Mesenchymal stem cell (in vitro differentiated cells and primary cell): ENCODE data around the gene NXPH1. TPM values are rescaled to one million over a fixed set of nuclear protein-coding genes. Genes with fewer than 3 reads are reported as not detected.
A peak's percentile ranks its signal among the peaks of the same experiment; 100 is the strongest.

Experiments
- DNase-seq: peaks from one replicate; pipeline ENCODE4 v3.0.0-alpha.2; 2013
- H2AFZ ChIP-seq: one replicate; pipeline ENCODE4 v1.6.1; 2013; ENCODE audit warnings: low read depth, mild to moderate bottlenecking, control low read depth, inconsistent platforms, low read length, moderate library complexity
- H2AK5ac ChIP-seq: 2 replicates; pipeline ENCODE4 v1.6.1; 2013; ENCODE audit warnings: low read length, moderate library complexity, mild to moderate bottlenecking, inconsistent platforms; ENCODE audit not compliant: severe bottlenecking
- H2BK120ac ChIP-seq: one replicate; pipeline ENCODE4 v1.6.1; 2013; ENCODE audit warnings: low read depth, mild to moderate bottlenecking, inconsistent platforms, low read length, moderate library complexity
- H2BK12ac ChIP-seq, 2 experiments: one replicate each; pipeline ENCODE4 v1.6.1; 2013; ENCODE audit warnings: inconsistent platforms in 2 of 2, low read length in 2 of 2, mild to moderate bottlenecking in 2 of 2, moderate library complexity in 2 of 2, control low read depth in 1 of 2
- H2BK15ac ChIP-seq: one replicate; pipeline ENCODE4 v1.6.1; 2013; ENCODE audit warnings: mild to moderate bottlenecking, low read depth, inconsistent platforms; ENCODE audit not compliant: poor library complexity, severe bottlenecking
- H2BK5ac ChIP-seq: 2 replicates; pipeline ENCODE4 v1.6.1; 2013; ENCODE audit warnings: low read depth, mild to moderate bottlenecking, low read length, control low read depth, inconsistent platforms; ENCODE audit not compliant: poor library complexity, severe bottlenecking
- H3K14ac ChIP-seq, 2 experiments: one replicate each; pipeline ENCODE4 v1.6.1; 2013; ENCODE audit warnings: inconsistent platforms in 2 of 2, low read length in 2 of 2, control low read depth in 1 of 2, mild to moderate bottlenecking in 1 of 2, moderate library complexity in 1 of 2
- H3K18ac ChIP-seq, 2 experiments: one replicate each; pipeline ENCODE4 v1.6.1; 2013; ENCODE audit warnings: inconsistent platforms in 2 of 2, low read length in 2 of 2, control low read depth in 1 of 2, low read depth in 1 of 2, mild to moderate bottlenecking in 1 of 2
- H3K23ac ChIP-seq, 2 experiments: one replicate each; pipeline ENCODE4 v1.6.1; 2013; ENCODE audit warnings: inconsistent platforms in 2 of 2, low read length in 2 of 2, mild to moderate bottlenecking in 2 of 2, moderate library complexity in 2 of 2, control low read depth in 1 of 2
- H3K27ac ChIP-seq: 2 replicates; pipeline ENCODE4 v1.5.1; 2013; ENCODE audit warnings: mild to moderate bottlenecking, moderate library complexity, low read length, control low read depth, inconsistent platforms; ENCODE audit not compliant: poor library complexity, severe bottlenecking
- H3K27me3 ChIP-seq, 2 experiments: 2 replicates each; pipeline versions ENCODE4 v1.6.1 to v1.7.0; 2013; ENCODE audit warnings: low read length in 2 of 2, mild to moderate bottlenecking in 2 of 2, moderate library complexity in 2 of 2, control low read depth in 1 of 2, inconsistent platforms in 1 of 2; ENCODE audit not compliant: control insufficient read depth in 1 of 2, insufficient read depth in 1 of 2
- H3K36me3 ChIP-seq, 2 experiments: 2 replicates each; pipeline versions ENCODE4 v1.6.1 to v1.7.0; 2013; ENCODE audit warnings: low read length in 2 of 2, control low read depth in 1 of 2, inconsistent platforms in 1 of 2, low read depth in 1 of 2, mild to moderate bottlenecking in 1 of 2; ENCODE audit not compliant: insufficient read depth in 2 of 2, control insufficient read depth in 1 of 2
- H3K4ac ChIP-seq, 2 experiments: one replicate each; pipeline ENCODE4 v1.6.1; 2013; ENCODE audit warnings: inconsistent platforms in 2 of 2, low read length in 2 of 2, mild to moderate bottlenecking in 2 of 2, moderate library complexity in 2 of 2, control low read depth in 1 of 2, low read depth in 1 of 2
- H3K4me1 ChIP-seq: 2 replicates; pipeline ENCODE4 v1.6.1; 2013; ENCODE audit warnings: low read depth, low read length, control low read depth; ENCODE audit not compliant: control insufficient read depth, insufficient read depth
- H3K4me2 ChIP-seq: 2 replicates; pipeline ENCODE4 v1.6.1; 2013; ENCODE audit warnings: low read length, mild to moderate bottlenecking, inconsistent platforms; ENCODE audit not compliant: poor library complexity, severe bottlenecking
- H3K4me3 ChIP-seq, 2 experiments: 2 replicates each; pipeline versions ENCODE4 v1.5.1 to v1.7.0; 2013; ENCODE audit warnings: low read length in 2 of 2, mild to moderate bottlenecking in 2 of 2, control low read depth in 1 of 2, low read depth in 1 of 2; ENCODE audit not compliant: insufficient read depth in 1 of 2
- H3K79me1 ChIP-seq: replicated peaks from 2 replicates; pipeline ENCODE4 v1.6.1; 2013; ENCODE audit warnings: mild to moderate bottlenecking, control low read depth, low read length, inconsistent platforms; ENCODE audit not compliant: poor library complexity, severe bottlenecking
- H3K9ac ChIP-seq: 2 replicates; pipeline ENCODE4 v1.7.0; 2013; ENCODE audit warnings: mild to moderate bottlenecking, low read length, moderate library complexity
- H3K9me3 ChIP-seq: 2 replicates; pipeline ENCODE4 v1.7.0; 2013; ENCODE audit warnings: mild to moderate bottlenecking, low read length; ENCODE audit not compliant: control insufficient read depth
- H4K8ac ChIP-seq: one replicate; pipeline ENCODE4 v1.6.1; 2013; ENCODE audit warnings: inconsistent platforms, mild to moderate bottlenecking, low read length, moderate library complexity
- H4K91ac ChIP-seq: one replicate; pipeline ENCODE4 v1.6.1; 2013; ENCODE audit warnings: mild to moderate bottlenecking, low read length, inconsistent platforms
- WGBS: methylation state at CpG from one replicate; pipeline ENCODE4 v1.1.7; 2013; ENCODE audit warnings: mixed read lengths; 5-methylcytosine and 5-hydroxymethylcytosine counted together
- polyA plus RNA-seq, 2 experiments: library from polyadenylated mRNA; stranded (reverse); fragments of 200-250 nt; gene quantifications; one replicate each; pipeline ENCODE4 v1.2.3, GENCODE V29; 2013

Gene NXPH1
- not detected for polyA plus RNA-seq (2013, experiment 1 of 2)
- not detected for polyA plus RNA-seq (2013, experiment 2 of 2)

GRCh38 chr7:8433477-8434289 lies at the start of gene NXPH1:
TSS of gene NXPH1 (plus strand) at chr7:8433609.
- no peak within 1 kb of the TSS for H3K18ac ChIP-seq
- no peaks in the 10 kb centered on the region for H3K79me1 ChIP-seq
- no peak within 1 kb of the TSS for H3K4ac ChIP-seq
- no peaks in the 10 kb centered on the region for H3K36me3 ChIP-seq
- peaks cover 18% of the 10 kb centered on the region for H3K4me1 ChIP-seq
- H2BK12ac ChIP-seq: no peak within 1 kb of the TSS
- no peak within 1 kb of the TSS for H4K91ac ChIP-seq
- no peak within 1 kb of the TSS for H2AK5ac ChIP-seq
- no peak within 1 kb of the TSS for H2BK15ac ChIP-seq
- no peak within 1 kb of the TSS for H3K14ac ChIP-seq
- peak within 1 kb of the TSS; percentile 47 for H3K4me2 ChIP-seq
- H3K4me3 ChIP-seq: no peak within 1 kb of the TSS
- no peak within 1 kb of the TSS for H3K27ac ChIP-seq
- DNase-seq: peak; percentile 21
- H4K8ac ChIP-seq: no peak within 1 kb of the TSS
- no peak within 1 kb of the TSS for H2BK120ac ChIP-seq
- no peak within 1 kb of the TSS for H3K23ac ChIP-seq
- no peak within 1 kb of the TSS for H2BK5ac ChIP-seq
- peaks cover 58 to 72% of the 10 kb centered on the region in 2 experiments for H3K27me3 ChIP-seq
- H3K9me3 ChIP-seq: no peaks in the 10 kb centered on the region
- no peak within 1 kb of the TSS for H2AFZ ChIP-seq
- under 1% methylated on average over 69 of the region's 71 CpGs for WGBS
- H3K9ac ChIP-seq: no peak within 1 kb of the TSS

DNA sequence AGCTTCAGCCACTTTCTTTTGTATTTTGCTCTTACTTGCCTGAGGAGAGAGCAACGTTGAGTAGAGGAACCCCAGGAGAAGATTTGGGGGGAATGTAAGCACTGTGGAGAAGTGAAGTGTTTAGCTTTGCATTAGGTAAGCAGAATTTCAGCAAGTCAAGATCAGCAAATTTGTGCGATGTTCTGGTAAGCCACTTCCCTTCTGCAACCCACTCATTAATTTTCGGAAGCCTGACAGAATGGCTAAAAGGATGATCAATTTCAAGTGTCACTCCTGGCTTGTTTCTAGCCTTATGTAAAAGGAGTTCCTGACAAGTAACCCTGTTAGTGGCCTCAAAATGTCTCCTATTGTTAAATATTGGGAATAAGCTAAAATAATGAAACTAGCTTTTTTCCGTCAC lies 48.5 kb upstream of the NXPH1 start:
- H3K4ac ChIP-seq: no peak overlapping the region
- no peak overlapping the region for H3K18ac ChIP-seq
- H2BK15ac ChIP-seq: no peak overlapping the region
- H3K4me3 ChIP-seq: no peak overlapping the region
- H2BK5ac ChIP-seq: no peak overlapping the region
- H3K79me1 ChIP-seq: no peaks in the 10 kb centered on the region
- H3K9me3 ChIP-seq: no peaks in the 10 kb centered on the region
- no peaks in the 10 kb centered on the region for H3K27me3 ChIP-seq
- no peak overlapping the region for H3K27ac ChIP-seq
- no peak overlapping the region for H4K8ac ChIP-seq
- H3K14ac ChIP-seq: no peak overlapping the region
- H3K23ac ChIP-seq: no peak overlapping the region
- peaks cover 1% of the 10 kb centered on the region for H3K4me1 ChIP-seq
- no peaks in the 10 kb centered on the region for H3K36me3 ChIP-seq
- H2BK120ac ChIP-seq: no peak overlapping the region
- no peak overlapping the region for H2AFZ ChIP-seq
- no peak overlapping the region for H2AK5ac ChIP-seq
- no peak overlapping the region for H3K9ac ChIP-seq
- H2BK12ac ChIP-seq: no peak overlapping the region
- no peak for DNase-seq
- WGBS: 65% methylated on average over 4 of the region's 4 CpGs
- no peak overlapping the region for H3K4me2 ChIP-seq
- H4K91ac ChIP-seq: no peak overlapping the region

- Histone ChIP-seq H4K8ac (no peak overlapping the region), H3K23ac (no peak overlapping the region), H2AK5ac (no peak overlapping the region), H3K9ac (no peak overlapping the region), H2BK15ac (no peak overlapping the region), H3K18ac (no peak overlapping the region), H3K4me1 (peaks cover 2% of the 10 kb centered on the region), H3K27me3 (no peaks in the 10 kb centered on the region), H3K9me3 (no peaks in the 10 kb centered on the region), H2BK120ac (no peak overlapping the region), H2BK12ac (no peak overlapping the region), H3K27ac (no peak overlapping the region), H2BK5ac (no peak overlapping the region), H4K91ac (no peak overlapping the region), H3K4me3 (no peak overlapping the region), H3K36me3 (no peaks in the 10 kb centered on the region), H3K4me2 (no peak overlapping the region), H3K79me1 (no peaks in the 10 kb centered on the region), H2AFZ (no peak overlapping the region), H3K4ac (no peak overlapping the region), H3K14ac (no peak overlapping the region)
- DNase-seq: no peak
- WGBS: 64% methylated on average over 5 of the region's 5 CpGs
These were observed 46.4 kb upstream of the NXPH1 start for GRCh38 chr7:8386926-8387550.

DNA sequence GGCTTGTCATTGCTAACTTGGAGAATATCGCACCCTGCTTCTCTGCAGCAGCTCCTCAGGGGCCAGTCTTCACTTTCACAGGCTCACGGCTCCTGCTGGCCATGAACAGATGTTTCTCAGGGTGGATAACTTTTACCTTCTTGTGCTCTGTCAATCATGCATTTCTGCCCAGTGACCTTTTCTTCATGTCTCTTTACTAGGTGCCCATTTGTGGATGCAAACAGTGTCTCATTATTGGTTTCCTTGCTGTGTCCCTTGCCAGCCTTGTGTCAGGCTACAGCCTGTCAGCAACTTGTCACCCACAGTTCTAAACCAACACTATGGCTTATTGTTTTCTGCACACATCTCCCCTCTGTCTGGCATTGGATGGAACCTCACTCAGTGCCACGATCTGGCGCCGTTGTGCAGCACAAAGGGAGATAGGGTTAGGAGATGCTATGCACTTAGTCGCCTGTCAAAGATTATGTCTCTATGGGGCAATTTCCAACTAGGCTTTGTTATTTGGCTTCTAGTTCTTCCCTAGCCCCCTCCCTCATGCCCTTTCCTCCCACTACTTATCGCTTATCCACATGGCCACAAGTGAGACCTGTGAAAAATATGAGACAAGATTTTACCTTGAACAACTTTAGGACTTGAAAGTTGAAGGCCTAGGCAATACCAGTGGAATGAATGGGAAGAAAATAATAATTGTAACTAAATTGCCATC lies 45.7 kb upstream of the NXPH1 start:
- H4K8ac ChIP-seq: no peak overlapping the region
- no peak overlapping the region for H2AK5ac ChIP-seq
- no peak overlapping the region for H4K91ac ChIP-seq
- no peaks in the 10 kb centered on the region for H3K36me3 ChIP-seq
- no peaks in the 10 kb centered on the region for H3K9me3 ChIP-seq
- no peaks in the 10 kb centered on the region for H3K79me1 ChIP-seq
- H3K27me3 ChIP-seq: no peaks in the 10 kb centered on the region
- no peak overlapping the region for H3K4me2 ChIP-seq
- no peak overlapping the region for H3K9ac ChIP-seq
- peaks cover 2% of the 10 kb centered on the region for H3K4me1 ChIP-seq
- DNase-seq: no peak
- no peak overlapping the region for H2AFZ ChIP-seq
- H3K18ac ChIP-seq: no peak overlapping the region
- H3K14ac ChIP-seq: no peak overlapping the region
- no peak overlapping the region for H2BK12ac ChIP-seq
- no peak overlapping the region for H2BK5ac ChIP-seq
- no peak overlapping the region for H2BK120ac ChIP-seq
- no peak overlapping the region for H3K27ac ChIP-seq
- WGBS: 80% methylated on average over 6 of the region's 7 CpGs
- H3K23ac ChIP-seq: no peak overlapping the region
- H2BK15ac ChIP-seq: no peak overlapping the region
- H3K4me3 ChIP-seq: no peak overlapping the region
- H3K4ac ChIP-seq: no peak overlapping the region
